Activated T-cell treated with anti-CD3 and anti-CD28 coated beads, Interleukin-2, amount 50 U/mL, for 24 hours (primary cell): ENCODE data around the gene DCTD.

Source experiments
- DNase-seq: peaks from one replicate; pipeline ENCODE4 v3.0.0-alpha.2; 2020
- H3K27ac Mint-ChIP-seq: 2 replicates; pipeline ENCODE4 v1.8.0; 2020; ENCODE audit warnings: mild to moderate bottlenecking, mixed read lengths
- H3K27me3 Mint-ChIP-seq: 2 replicates; pipeline ENCODE4 v1.8.0; 2020; ENCODE audit warnings: mixed read lengths
- H3K36me3 Mint-ChIP-seq: 2 replicates; pipeline ENCODE4 v1.8.0; 2020; ENCODE audit warnings: low read depth, mixed read lengths
- H3K4me1 Mint-ChIP-seq: 2 replicates; pipeline ENCODE4 v1.8.0; 2020; ENCODE audit warnings: low read depth, mixed read lengths
- H3K4me3 Mint-ChIP-seq: 2 replicates; pipeline ENCODE4 v1.8.0; 2020; ENCODE audit warnings: mild to moderate bottlenecking, moderate library complexity, mixed read lengths
- H3K9me3 Mint-ChIP-seq: 2 replicates; pipeline ENCODE4 v1.8.0; 2020; ENCODE audit warnings: mixed read lengths

The DCTD gene

GRCh38 chr4:182925855-182926254, 8.7 kb upstream of the DCTD start:
- peaks cover 4% of the 10 kb centered on the region for H3K4me1 Mint-ChIP-seq
- DNase-seq, result no peak
- H3K36me3 Mint-ChIP-seq, result no peaks in the 10 kb centered on the region
- no peak overlapping the region for H3K27ac Mint-ChIP-seq
- H3K4me3 Mint-ChIP-seq, result no peak overlapping the region
- no peaks in the 10 kb centered on the region for H3K9me3 Mint-ChIP-seq
- H3K27me3 Mint-ChIP-seq, result peaks cover 4% of the 10 kb centered on the region

GRCh38 chr4:182925298-182925757, 8.1 kb upstream of the DCTD start:
- Mint-ChIP-seq H3K4me3 (no peak overlapping the region), H3K27ac (no peak overlapping the region), H3K4me1 (peaks cover 4% of the 10 kb centered on the region), H3K27me3 (peaks cover 4% of the 10 kb centered on the region), H3K9me3 (no peaks in the 10 kb centered on the region), H3K36me3 (no peaks in the 10 kb centered on the region)
- DNase-seq, result peak; percentile 62

- DNase-seq, result no peak
- H3K4me1 Mint-ChIP-seq, result peaks cover 9% of the 10 kb centered on the region
- no peaks in the 10 kb centered on the region for H3K36me3 Mint-ChIP-seq
- H3K4me3 Mint-ChIP-seq, result no peak overlapping the region
- no peaks in the 10 kb centered on the region for H3K9me3 Mint-ChIP-seq
- H3K27ac Mint-ChIP-seq, result no peak overlapping the region
- H3K27me3 Mint-ChIP-seq, result peaks cover 4% of the 10 kb centered on the region
These were observed 7.3 kb upstream of the DCTD start for GRCh38 chr4:182924497-182924896.

GRCh38 chr4:182923796-182924340, 6.7 kb upstream of the DCTD start:
- Mint-ChIP-seq H3K9me3 (no peaks in the 10 kb centered on the region), H3K27me3 (peaks cover 4% of the 10 kb centered on the region), H3K4me1 (peaks cover 15% of the 10 kb centered on the region), H3K4me3 (no peak overlapping the region), H3K36me3 (no peaks in the 10 kb centered on the region), H3K27ac (no peak overlapping the region)
- no peak for DNase-seq

GRCh38 chr4:182923366-182923765, 6.2 kb upstream of the DCTD start:
- peaks cover 20% of the 10 kb centered on the region for H3K4me1 Mint-ChIP-seq
- no peaks in the 10 kb centered on the region for H3K36me3 Mint-ChIP-seq
- no peak for DNase-seq

GRCh38 chr4:182922501-182923284, 5.5 kb upstream of the DCTD start:
- Mint-ChIP-seq H3K9me3 (no peaks in the 10 kb centered on the region), H3K27ac (no peak overlapping the region), H3K27me3 (peaks cover 3% of the 10 kb centered on the region), H3K36me3 (no peaks in the 10 kb centered on the region), H3K4me1 (peaks cover 27% of the 10 kb centered on the region), H3K4me3 (no peak overlapping the region)
- no peak for DNase-seq

More at GRCh38 chr4:182923366-182923765, 6.2 kb upstream of the DCTD start:
- Mint-ChIP-seq H3K27me3 (peaks cover 4% of the 10 kb centered on the region), H3K27ac (no peak overlapping the region), H3K4me3 (no peak overlapping the region), H3K9me3 (no peaks in the 10 kb centered on the region)

- Mint-ChIP-seq H3K36me3 (peaks cover 2% of the 10 kb centered on the region), H3K27ac (no peak overlapping the region), H3K27me3 (no peaks in the 10 kb centered on the region), H3K4me1 (peaks cover 29% of the 10 kb centered on the region), H3K9me3 (no peaks in the 10 kb centered on the region), H3K4me3 (no peak overlapping the region)
- no peak for DNase-seq
These were observed 4.4 kb upstream of the DCTD start for GRCh38 chr4:182921608-182922007.

- no peak for DNase-seq
- Mint-ChIP-seq H3K27me3 (no peaks in the 10 kb centered on the region), H3K4me3 (no peak overlapping the region), H3K27ac (no peak overlapping the region), H3K4me1 (peaks cover 35% of the 10 kb centered on the region), H3K9me3 (no peaks in the 10 kb centered on the region), H3K36me3 (peaks cover 11% of the 10 kb centered on the region)
These were observed 3.5 kb upstream of the DCTD start for GRCh38 chr4:182920676-182921075.

- DNase-seq, result no peak
- Mint-ChIP-seq H3K9me3 (no peaks in the 10 kb centered on the region), H3K27ac (peak overlapping the region; percentile 90), H3K4me3 (peak overlapping the region; percentile 84), H3K27me3 (no peaks in the 10 kb centered on the region), H3K4me1 (peaks cover 49% of the 10 kb centered on the region), H3K36me3 (peaks cover 29% of the 10 kb centered on the region)
These were observed 1.7 kb upstream of the DCTD start for GRCh38 chr4:182918791-182919302.

- H3K27me3 Mint-ChIP-seq, result no peaks in the 10 kb centered on the region
- H3K27ac Mint-ChIP-seq, result peak overlapping the region; percentile 90
- peaks cover 37% of the 10 kb centered on the region for H3K36me3 Mint-ChIP-seq
- peaks cover 56% of the 10 kb centered on the region for H3K4me1 Mint-ChIP-seq
- no peaks in the 10 kb centered on the region for H3K9me3 Mint-ChIP-seq
- DNase-seq, result no peak
- peak overlapping the region; percentile 84 for H3K4me3 Mint-ChIP-seq
These were observed 940 bp upstream of the DCTD start for GRCh38 chr4:182918044-182918607.

GRCh38 chr4:182916483-182917181, 554 bp downstream of the DCTD start:
- peak overlapping the region; percentile 86 for H3K4me3 Mint-ChIP-seq
- H3K27ac Mint-ChIP-seq, result peak overlapping the region; percentile 96
- DNase-seq, result peak; percentile 76
- H3K27me3 Mint-ChIP-seq, result no peaks in the 10 kb centered on the region
- H3K9me3 Mint-ChIP-seq, result no peaks in the 10 kb centered on the region
- H3K36me3 Mint-ChIP-seq, result peaks cover 52% of the 10 kb centered on the region
- H3K4me1 Mint-ChIP-seq, result peaks cover 67% of the 10 kb centered on the region

- Mint-ChIP-seq H3K36me3 (peaks cover 74% of the 10 kb centered on the region), H3K27ac (no peak overlapping the region), H3K4me3 (no peak overlapping the region), H3K27me3 (no peaks in the 10 kb centered on the region), H3K9me3 (no peaks in the 10 kb centered on the region), H3K4me1 (peaks cover 72% of the 10 kb centered on the region)
- no peak for DNase-seq
These were observed 2.8 kb downstream of the DCTD start for GRCh38 chr4:182914357-182914756.

GRCh38 chr4:182913621-182914020, 3.6 kb downstream of the DCTD start:
- no peak for DNase-seq
- H3K4me3 Mint-ChIP-seq, result peak overlapping the region; percentile 19
- peaks cover 80% of the 10 kb centered on the region for H3K36me3 Mint-ChIP-seq
- H3K27me3 Mint-ChIP-seq, result no peaks in the 10 kb centered on the region
- H3K9me3 Mint-ChIP-seq, result no peaks in the 10 kb centered on the region
- peaks cover 68% of the 10 kb centered on the region for H3K4me1 Mint-ChIP-seq
- no peak overlapping the region for H3K27ac Mint-ChIP-seq

GRCh38 chr4:182913036-182913435, 4.2 kb downstream of the DCTD start:
- peak overlapping the region; percentile 19 for H3K4me3 Mint-ChIP-seq
- no peaks in the 10 kb centered on the region for H3K9me3 Mint-ChIP-seq
- no peaks in the 10 kb centered on the region for H3K27me3 Mint-ChIP-seq
- peak overlapping the region; percentile 33 for H3K27ac Mint-ChIP-seq
- DNase-seq, result no peak
- H3K4me1 Mint-ChIP-seq, result peaks cover 64% of the 10 kb centered on the region
- peaks cover 86% of the 10 kb centered on the region for H3K36me3 Mint-ChIP-seq
